GM19468 (cell line): ENCODE results near the gene CFL1.
"Not testable (repeated sequence)": the region's sequence is repeated elsewhere in the genome, so short reads cannot be mapped to it uniquely, and the experiment has no call there.

Experiments used
- ATAC-seq: cut with Tn5 transposase; IDR thresholded peaks from one replicate; pipeline ENCODE4 v1.9.1; 2021; ENCODE audit warnings: mild to moderate bottlenecking, moderate library complexity, moderate number of reproducible peaks; ENCODE audit not compliant: unreplicated experiment; ENCODE audit errors: extremely low read depth

Gene CFL1

GRCh38 chr11:65857853-65858680, at the start of gene CFL1:
TSS of gene CFL1 (minus strand) at chr11:65858180. CDS start at chr11:65858099, 81 bp downstream.
- peak; percentile 30 for ATAC-seq

DNA sequence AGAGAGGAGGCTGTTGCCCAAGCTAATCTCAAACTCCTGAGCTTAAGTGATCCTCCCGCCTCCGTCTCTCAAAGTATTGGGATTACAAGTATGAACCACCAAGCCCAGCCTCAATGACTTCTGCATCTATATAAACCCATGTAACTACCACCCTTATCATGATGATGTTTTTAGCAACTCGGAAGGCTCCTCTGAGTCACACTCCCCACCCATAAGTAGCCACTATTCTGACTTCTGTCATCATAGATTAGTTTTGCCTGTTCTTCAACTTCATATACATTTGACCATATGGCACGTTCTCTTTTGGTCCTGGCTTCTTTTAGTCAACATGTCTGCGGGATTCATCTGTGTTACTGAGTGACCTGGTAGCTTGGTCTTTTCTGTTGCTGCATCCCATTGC, 48.6 kb upstream of the CFL1 start:
- ATAC-seq, result no peak

GRCh38 chr11:65903715-65904114, 45.7 kb upstream of the CFL1 start:
- ATAC-seq, result no peak

DNA sequence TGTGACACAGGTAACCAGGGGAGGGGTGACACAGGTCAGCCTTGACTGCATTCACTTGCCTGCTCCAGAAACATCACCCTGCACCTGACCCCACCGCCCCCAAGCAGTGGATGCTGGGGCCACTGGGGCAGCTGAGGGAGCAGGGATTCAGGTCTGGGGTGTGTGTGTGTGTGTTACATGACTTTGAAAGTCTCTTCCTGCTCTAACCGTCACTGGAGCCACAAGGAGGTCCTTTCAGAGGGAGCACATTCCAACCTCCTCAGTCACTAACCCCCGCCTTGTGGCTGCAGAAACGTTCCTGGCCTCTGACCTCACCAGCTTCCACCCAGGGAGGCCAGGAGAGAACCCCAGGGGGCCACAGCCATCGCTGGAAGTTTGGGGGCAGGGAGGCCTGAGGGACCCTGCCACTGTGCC, 45.1 kb upstream of the CFL1 start:
- no peak for ATAC-seq

DNA sequence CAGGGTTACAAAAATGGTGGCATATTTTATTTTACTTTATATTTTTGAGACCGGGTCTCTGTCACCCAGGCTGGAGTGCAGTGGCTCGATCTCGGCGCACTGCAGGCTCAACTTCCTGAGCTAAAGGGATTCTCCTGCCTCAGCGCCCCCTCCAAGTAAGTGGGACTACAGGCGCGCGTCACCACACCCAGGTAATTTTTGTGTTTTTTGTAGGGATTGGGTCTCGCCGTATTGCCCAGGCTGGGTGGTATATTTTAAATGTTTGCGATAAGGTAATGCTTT, 42.9 kb upstream of the CFL1 start:
- ATAC-seq, result no peak

DNA sequence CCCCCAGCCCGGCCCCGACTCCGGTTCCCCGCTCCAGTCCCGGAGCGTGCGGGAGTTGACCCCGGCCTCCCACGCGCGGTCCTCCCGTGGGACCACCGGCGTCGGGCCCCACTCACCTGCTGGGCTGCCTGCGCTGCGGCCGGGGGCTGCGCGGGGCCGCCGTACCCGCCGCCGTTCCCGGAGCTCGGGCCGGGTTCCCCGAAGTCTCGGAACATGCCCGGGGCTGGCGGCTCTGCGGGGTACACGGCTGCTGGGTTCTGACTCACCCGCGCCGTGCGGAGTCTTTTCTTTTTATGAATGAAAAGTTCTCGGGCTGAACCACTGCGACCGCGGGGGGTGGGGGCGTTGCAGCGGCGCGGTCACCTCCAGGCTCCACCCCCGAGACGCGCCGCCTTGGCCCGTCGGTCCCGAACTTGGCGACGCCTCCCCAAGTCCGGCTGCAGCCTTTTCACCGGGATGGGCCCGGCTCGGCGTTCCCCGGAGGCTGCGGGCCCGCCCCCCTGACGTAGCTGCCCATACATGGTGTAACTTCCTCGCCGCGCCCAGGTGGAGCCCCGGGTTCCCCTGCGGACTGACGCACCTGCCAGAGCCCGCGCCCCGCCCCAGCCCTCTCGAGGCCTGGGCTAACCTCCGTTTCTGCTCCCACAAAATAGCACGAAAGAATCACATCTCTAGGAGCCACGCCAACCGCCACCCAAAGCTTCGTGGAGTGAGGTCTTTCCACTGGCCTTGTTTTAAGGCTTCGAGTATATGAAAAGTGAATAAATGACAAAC, 42.3 kb upstream of the CFL1 start, which contains the start of gene FOSL1:
Gene FOSL1, minus strand, starts transcription at position 264 of the 774 bp plus-strand sequence. Its CDS starts 49 bp downstream, at position 215.
- ATAC-seq, result peak; percentile 23

DNA sequence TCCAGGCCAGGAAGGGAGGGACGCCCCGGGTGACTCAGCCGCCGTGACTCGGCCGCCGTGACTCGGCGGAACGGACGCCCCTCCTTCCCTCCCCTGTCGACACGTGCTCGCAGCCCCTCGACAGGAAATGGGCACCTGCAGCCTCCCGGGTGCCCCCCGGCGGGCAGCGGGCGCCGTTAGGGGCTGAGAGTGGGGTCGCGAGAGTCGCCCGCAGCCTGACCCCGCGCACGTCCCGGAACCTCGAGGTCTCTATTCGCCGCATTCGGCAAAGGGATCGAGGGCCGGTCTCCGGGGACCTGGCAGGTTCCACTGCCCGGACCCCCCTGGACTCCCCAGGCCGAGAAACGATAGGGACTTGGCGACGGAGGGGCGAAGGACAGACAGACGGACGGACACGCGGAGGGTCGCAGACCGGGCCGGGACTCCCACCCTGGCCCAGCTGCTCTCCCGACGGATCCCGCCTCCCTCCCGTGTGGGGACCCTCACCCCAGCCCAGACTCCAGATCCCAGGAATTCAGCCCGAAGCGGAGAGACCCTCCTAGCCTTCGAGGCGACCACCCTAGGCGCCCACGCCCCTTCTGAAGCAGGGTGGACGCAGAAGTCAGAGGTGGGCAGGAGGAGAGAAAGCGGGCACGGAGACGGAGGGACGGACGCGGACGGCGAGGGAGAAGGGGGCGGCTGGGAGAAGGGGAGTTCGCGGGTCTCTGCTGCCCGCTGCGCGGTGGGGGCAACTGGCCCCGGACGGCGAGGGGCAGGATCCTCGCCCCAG, 41.6 kb upstream of the CFL1 start:
- no peak for ATAC-seq

- ATAC-seq, result no peak
Observed at GRCh38 chr11:65898656-65899355, 40.8 kb upstream of the CFL1 start.

DNA sequence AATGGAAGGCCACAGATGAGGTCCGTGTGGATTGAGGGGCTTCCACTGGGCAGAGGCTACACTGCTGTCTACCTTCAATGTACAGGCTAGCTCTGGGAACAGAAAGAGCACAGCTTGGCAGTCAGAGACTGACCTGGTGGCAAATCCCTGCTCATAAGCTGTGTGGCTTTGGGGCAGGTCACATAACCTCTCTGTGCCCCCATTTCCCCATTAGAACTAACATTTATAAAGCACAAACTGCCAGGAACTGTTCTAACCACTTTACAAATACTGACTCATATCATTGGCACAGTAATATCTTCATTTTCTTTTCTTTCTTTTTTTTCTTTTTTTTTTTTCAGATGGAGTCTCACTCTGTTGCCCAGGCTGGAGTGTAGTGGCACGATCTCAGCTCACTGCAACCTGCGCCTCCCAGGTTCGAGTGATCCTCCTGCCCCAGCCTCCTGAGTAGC, 39.1 kb upstream of the CFL1 start:
- ATAC-seq, result no peak

DNA sequence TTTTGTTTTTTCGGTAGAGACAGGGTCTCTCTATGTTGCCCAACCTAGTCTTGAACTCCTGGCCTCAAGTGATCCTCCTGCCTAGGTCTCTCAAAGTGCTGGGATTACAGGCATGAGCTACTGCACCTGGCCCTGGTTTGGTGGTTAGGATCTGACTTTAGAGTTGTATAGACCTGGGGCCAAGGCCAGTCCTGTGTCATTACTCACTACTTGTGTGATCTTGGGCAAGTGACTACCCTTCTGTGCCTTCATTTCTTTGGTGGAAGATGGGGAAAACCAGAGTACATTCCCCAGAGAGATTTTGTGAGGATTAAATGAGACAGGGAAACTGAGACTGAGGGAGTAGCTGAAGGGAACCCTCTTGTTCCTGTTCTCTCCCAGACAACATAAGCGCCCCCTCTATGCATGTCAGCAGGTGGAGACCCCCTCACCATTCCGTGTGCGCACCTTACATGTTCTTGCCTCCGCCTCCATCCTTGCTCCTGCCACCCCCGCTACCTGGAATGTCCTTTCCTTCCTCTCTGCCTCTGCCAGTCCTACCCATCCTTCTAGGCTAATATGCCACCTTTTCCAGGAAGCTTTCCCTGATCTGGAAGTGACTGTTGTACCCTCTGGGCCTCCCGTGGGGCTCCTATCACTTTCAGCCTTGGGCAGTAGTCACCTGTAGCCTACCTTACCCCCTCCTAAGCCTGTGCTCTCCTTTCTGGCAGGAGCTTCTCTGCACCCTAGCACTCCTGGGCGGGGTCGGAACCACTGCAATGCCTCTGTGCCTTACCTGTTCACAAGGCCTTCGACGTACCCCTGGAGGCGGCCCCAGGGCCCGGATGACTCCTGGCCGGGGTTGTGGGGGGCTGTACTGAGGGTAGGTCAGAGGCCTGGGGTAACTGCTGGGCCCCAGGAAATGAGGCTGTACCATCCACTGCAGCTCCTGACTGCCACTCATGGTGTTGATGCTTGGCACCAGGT, 38.3 kb upstream of the CFL1 start:
- no peak for ATAC-seq

GRCh38 chr11:65895482-65895981, 37.6 kb upstream of the CFL1 start:
- ATAC-seq, result no peak

DNA sequence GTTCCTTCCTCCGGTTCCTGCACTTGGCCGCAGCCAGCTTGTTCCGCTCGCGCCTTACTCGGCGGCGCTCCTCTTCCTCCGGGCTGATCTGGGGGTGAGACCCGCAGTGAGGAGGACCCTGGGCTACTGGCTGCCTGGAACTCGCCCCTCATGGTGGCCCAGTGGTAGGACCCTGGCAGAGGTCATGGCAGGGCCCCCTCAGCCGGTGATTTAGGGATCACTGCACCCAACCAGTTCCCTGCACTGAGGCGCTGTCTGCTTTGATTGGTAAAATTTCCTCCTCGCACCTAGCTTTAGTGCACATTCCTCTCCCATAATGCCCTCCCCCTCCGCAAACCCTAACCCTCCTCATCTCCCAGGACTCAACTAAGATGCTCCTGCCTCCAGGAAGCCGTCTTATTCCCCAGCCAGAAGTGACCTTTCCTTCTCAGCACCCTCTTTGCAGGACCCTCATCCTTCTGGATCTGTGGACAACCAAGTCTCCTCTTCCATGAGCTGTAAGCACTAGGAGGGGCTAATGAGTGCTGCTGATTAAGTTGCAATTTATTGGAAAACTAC, 36.1 kb upstream of the CFL1 start:
- ATAC-seq, result no peak

- no peak for ATAC-seq
Observed at GRCh38 chr11:65892661-65893317, 34.8 kb upstream of the CFL1 start.

GRCh38 chr11:65892137-65892540, 34.2 kb upstream of the CFL1 start:
- ATAC-seq, result not testable (repeated sequence)

DNA sequence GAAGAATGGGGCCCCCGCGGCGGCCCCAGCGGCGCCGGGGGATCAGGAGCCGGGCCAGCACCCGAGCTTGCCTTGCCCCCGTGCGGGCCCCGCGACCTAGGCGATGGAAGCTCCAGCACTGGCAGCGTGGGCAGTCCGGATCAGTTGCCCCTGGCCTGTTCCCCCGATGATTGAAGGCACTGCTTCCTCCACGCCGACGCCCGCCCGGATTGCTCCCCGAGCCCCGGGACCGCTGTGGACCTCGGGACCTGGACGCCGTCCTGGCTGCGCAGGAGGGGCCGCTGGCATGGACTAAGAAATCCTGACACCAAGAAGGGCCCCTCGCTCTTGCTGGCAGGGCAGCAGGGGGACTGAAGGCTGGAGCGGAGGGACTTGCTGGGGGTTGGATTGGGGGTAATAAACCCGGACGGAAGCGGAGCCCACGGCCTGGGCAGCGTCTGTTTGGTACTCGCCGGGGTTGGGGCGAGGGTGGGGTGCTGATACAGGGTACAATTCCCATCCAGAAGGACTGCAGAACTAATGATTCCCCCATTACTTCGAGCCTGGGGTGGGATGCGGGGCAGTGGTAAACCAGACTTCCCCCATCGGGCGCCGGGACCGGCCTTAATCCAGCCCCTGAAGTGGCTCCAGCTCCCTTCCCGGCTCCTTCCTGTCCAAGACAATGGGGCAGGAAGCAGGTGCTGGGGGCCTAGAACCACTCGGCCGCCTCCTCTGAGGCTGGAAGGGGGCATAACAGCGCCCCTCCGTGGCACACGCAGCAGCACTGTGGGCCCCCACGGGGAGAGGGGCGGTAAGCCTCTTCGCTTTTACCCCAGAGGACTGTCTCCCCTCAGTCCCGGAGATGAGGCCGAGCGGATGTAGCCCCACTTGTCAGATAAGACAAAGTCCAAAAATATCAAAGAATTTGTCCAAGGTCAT, 33.5 kb upstream of the CFL1 start:
- ATAC-seq, result no peak

DNA sequence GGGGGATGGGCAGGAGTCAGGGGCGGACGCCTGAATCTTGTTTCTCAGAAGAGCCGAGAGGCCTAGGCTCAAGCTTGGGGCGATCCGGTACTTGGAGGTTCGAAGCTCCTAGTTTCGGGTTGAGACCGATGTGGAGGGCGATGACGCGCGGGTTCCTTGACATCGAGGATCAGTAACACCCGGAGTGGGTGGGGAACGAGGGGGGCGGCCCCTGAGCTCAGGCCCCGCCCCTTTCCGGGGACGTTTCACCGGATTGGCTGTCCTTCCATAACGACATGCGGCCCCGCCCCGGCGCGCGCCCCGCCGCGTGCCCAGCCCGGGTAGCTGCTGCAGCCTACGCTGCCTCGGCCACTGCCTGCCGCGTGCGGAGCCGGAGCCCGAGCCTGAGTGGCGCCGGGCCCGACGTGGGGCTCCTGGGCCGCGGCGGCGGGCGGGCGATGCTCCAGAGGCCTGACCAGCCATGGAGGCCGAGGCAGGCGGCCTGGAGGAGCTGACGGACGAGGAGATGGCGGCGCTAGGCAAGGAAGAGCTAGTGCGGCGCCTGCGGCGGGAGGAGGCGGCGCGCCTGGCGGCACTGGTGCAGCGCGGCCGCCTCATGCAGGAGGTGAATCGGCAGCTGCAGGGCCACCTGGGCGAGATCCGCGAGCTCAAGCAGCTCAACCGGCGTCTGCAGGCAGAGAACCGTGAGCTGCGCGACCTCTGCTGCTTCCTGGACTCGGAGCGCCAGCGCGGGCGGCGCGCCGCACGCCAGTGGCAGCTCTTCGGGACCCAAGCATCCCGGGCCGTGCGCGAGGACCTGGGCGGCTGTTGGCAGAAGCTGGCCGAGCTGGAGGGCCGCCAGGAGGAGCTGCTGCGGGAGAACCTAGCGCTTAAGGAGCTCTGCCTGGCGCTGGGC, 32.6 kb upstream of the CFL1 start, which contains the start of gene CCDC85B:
Gene CCDC85B, plus strand, starts transcription at position 350 of the 895 bp plus-strand sequence. Its CDS starts 111 bp downstream, at position 461.
- ATAC-seq, result peak; percentile 63
